NOMO-1 treated with DMSO at 0.1 percent for 48 hours (cell line): ENCODE data around the gene KRTAP12-3.
"Not testable (repeated sequence)": the region's sequence is repeated elsewhere in the genome, so short reads cannot be mapped to it uniquely, and the experiment has no call there.

ENCODE experiments used
- DNase-seq: peaks from one replicate; lab custom pipeline; 2025; ENCODE audit not compliant: unreplicated experiment; lab: John Stamatoyannopoulos, UW

The KRTAP12-3 gene, protein sequence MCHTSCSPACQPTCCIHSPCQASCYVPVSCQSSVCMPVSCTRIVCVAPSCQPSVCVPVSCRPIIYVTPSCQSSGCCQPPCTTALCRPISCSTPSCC

GRCh38 chr21:44657635-44658540 lies at the start of gene KRTAP12-3:
Gene KRTAP12-3, plus strand, starts transcription at chr21:44657932. Its CDS starts 48 bp downstream, at chr21:44657980.
- DNase-seq, result no peak

DNA sequence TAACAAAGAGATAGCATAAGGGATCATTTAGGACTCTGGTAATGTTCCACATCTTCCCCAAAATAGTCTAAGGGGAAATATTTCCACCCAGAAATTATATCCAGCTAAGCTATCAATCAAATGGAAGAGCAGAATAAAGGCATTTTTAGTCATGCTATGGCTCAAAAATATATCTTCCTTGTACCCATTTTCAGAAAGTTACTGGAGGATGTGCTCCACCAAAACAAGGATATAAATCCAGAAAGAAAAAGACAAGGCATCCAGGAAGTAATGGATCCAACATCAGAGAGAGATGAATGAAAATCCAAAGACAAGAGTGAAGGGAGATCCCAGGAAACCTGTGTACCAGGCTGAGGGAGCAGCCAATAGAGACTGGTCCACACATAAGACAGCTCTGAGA lies 48.5 kb upstream of the KRTAP12-3 start:
- DNase-seq, result no peak

DNA sequence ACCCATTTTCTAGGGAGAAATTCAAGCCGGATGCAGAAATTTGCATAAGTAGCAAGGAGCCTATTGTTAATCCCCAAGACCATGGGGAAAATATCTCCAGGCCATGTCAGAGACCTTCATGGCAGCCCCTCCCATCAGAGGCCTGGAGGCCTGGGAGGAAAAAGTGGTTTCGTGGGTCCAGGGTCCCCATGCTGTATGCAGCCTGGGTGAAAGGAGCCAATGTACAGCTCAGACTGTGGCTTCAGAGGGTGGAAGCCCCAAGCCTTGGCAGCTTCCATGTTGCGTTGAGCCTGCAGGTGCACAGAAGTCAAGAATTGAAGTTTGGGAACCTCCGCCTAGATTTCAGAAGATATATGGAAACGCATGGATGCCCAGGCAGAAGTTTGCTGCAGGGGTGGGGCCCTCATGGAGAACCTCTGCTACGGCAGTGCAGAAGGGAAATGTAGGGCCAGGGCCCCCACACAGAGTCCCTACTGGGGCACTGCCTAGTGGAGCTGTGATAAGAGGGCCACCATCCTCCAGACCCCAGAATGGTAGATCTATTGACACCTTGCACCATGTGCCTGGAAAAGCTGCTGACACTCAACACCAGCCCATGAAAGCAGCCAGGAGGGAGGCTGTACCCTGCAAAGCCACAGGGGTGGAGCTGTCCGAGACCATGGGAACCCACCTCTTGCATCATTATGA lies 47.4 kb upstream of the KRTAP12-3 start:
- not testable (repeated sequence) for DNase-seq

GRCh38 chr21:44611551-44611950 lies 46.2 kb upstream of the KRTAP12-3 start:
- no peak for DNase-seq

DNA sequence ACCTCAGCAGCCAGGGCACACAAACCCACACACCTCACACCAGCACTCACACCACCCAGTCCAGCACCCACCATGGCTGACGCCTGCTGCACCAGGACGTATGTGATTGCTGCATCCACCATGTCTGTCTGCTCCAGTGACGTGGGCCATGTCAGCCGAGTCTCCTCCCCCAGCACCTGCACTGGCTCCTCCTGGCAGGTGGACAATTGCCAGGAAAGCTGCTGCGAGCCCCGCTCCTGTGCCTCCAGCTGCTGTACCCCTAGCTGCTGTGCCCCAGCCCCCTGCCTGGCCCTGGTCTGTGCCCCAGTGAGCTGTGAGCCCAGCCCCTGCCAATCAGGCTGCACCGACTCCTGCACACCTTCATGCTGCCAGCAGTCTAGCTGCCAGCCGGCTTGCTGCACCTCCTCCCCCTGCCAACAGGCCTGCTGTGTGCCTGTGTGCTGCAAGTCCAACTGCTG lies 45.7 kb upstream of the KRTAP12-3 start, which contains the start of gene KRTAP10-8:
Gene KRTAP10-8 (plus strand): TSS at position 51 of the 458 bp plus-strand sequence. CDS start 22 bp downstream, at position 73.
- DNase-seq, result no peak

GRCh38 chr21:44612669-44613229 lies 45.0 kb upstream of the KRTAP12-3 start:
- DNase-seq, result no peak

DNA sequence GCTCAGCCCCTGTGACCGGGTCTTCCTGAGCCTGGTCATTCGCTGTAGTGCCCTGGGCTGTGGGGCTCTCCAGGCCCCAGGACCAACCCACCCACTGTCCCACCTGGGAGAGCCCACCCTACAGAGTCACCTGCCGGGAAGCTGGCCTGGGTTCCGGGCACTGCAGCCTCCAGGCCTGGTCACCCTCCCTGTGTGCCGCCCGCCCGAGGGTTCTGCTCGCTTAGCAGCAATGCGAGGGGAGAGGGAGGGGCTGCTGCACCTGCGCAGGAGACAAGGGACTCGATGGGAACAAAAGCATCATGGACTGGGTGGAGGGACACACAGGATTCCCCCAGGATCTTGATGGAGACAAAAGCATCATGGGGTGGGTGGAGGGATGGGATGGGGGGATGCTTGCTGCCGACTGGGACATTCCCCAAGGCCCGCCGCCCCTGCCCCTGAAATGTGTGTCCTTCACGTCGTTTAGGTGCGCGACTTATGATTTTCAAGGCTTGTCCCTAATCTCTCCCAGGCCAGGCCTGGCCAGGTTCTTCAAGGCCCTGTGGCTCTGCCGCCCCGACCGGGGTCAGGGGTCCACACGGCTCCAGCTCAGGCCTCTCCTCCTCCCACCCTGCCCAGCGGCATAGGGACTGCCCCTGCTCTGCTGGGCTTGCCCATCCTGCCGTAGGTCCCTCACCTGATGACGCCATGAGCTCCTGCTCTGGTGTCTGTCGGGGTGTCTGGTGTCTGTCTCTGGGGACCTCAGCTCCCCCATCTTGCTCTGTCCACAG lies 44.2 kb upstream of the KRTAP12-3 start:
- DNase-seq, result no peak

DNA sequence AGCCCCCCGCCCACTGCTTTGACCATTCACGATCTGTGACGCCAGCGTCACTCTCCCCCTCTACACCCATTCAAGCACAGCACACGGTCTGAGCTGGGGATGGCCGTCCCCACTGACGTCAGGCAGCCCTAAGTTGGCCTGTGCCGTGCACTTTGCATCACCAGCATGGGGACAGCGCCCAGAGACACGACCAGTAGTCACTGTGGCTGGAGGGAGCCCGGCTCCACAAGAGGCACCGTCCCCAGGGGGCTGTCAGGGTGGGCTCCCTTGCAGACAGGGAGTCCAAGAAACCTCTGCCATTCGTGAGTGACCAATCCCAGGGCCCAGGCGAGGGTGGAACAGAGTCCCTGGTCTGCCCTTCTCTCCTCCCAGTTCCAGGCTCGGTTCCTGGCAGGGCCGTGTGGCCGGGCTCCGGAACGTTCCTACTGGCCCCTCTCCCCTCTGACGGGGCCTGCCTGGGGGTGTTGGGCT lies 43.5 kb upstream of the KRTAP12-3 start:
- no peak for DNase-seq

GRCh38 chr21:44614961-44615391 lies 42.8 kb upstream of the KRTAP12-3 start:
- DNase-seq, result no peak

GRCh38 chr21:44615466-44615865 lies 42.3 kb upstream of the KRTAP12-3 start:
- DNase-seq, result no peak

DNA sequence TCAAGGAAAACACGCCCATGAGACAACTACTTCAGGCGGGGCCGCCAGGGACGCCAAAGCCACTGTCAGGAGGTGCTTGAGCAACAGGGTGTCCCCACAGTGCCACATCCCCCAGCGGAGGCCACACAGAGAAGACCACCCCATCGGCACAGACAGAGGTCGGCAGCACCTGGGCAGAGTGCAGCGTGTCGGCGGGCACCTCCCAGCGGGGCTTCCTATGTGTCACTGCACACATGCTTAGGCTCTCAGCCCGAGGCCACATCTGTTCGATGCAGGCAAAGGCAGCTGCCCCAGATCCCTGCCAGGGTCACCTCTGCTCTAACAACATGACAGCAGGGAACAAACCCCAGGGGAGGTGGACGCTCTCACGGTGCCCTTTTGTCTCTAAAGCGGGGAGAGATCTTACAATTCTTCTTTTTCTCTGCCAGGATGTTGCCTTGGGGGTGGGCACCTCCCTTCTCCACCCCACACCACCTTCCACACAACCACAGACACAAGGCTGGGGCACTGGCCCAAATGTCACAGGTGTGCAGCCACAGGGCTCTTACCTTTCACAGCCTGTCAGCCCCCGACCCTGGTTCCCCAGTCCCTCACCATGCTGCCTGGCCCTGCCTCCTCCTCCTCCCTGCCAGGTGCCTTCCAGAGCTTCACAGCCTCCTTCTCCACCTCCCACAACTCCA lies 41.7 kb upstream of the KRTAP12-3 start:
- no peak for DNase-seq

DNA sequence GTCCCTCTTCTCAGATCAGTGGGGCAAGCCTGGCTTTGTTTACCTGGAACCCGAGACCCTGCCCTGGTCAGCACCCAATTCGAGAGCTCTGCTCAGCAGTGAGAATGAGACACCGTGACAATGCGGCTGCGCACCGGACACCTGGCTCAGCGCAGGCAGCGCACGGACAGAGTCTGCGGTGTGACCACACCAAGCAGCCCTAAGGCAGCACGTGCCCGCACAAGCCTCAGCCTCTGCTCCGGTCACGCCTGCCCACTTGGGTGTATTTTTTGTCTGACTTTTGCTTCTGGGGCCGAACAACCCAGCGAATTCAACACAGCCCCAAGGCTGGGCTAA lies 41.2 kb upstream of the KRTAP12-3 start:
- DNase-seq, result no peak

GRCh38 chr21:44617071-44617501 lies 40.6 kb upstream of the KRTAP12-3 start:
- no peak for DNase-seq

DNA sequence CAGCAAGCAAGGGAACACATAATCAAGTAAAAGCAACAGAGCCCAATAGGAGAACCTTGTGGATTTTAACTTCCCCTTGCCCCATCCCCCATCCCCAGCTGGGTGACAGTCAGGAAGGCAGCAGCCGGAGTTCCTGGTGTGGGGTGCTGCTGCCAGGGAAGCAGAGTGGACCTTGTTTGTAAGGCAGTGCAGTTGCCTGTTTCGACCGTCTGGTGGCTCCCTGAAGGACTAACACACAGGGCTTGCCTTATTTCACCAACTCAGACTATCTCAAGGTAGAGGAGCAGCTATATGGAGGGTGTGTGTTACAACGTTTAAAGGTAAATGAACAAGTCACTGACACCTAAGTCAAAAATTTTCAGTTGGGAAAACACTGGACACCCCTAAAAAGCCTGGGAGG lies 39.2 kb upstream of the KRTAP12-3 start:
- no peak for DNase-seq

GRCh38 chr21:44618909-44619308 lies 38.8 kb upstream of the KRTAP12-3 start:
- DNase-seq, result no peak

GRCh38 chr21:44619886-44620285 lies 37.8 kb upstream of the KRTAP12-3 start:
- DNase-seq, result no peak

DNA sequence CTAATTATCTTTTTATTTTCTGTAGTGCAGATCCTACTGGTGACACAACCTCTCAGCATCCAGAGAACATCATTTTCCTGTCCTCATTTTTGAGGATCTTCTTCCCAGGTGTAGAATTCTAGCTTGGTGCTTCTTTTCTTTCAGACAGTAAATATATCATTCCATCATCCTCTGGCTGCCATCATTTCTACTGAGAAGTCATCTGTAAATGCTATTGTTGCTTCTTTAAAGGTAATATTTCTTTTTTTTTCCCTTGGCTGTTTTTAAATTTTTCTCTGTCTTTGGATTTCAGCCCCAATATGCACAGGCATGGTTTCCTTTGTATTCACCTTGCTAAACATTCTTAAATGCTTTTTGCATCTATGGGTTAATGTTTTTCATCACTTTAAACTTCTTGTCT lies 34.2 kb upstream of the KRTAP12-3 start:
- no peak for DNase-seq

DNA sequence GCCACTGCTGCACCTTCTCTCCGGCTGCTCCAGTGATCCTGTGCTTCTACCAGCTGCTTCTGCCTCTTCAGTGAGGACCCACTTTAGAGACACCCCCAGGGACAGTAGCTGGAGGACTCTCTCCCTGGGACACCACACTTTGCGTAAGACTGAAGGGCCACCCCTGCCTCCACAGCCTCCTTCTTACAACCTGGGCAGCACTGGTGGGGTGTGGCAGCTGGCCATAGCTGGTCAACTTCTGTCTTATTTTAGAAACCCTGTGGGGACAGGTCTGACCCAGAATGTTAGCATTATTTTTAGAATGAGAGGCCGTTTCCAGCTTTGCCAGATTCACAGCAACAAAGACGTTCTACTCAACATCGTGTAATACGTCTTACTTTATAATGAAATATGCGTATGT lies 32.0 kb upstream of the KRTAP12-3 start:
- no peak for DNase-seq

GRCh38 chr21:44626262-44626661 lies 31.5 kb upstream of the KRTAP12-3 start:
- DNase-seq, result no peak

DNA sequence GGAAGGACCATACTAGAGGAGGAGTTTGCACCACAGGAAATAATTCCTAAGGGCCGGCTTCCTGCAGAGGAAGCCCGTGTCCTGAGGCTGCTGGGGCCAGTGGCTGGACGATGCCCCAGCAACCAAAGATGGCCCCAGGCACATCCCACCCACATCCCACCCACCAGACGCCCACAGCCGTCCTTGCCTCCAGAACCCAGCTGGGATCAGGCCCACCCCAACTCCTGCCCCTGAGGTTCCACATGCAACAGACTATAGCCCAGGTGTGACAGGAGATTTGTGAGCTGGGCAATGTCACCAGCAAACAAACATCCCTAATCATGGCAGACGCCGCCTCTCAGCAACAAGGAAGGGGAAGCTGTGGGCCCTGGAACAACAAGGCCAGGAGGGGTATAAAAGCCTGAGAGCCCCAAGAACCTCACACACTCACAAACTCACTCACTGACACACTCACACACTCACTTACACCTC lies 31.0 kb upstream of the KRTAP12-3 start, which contains the start of gene KRTAP10-9:
Gene KRTAP10-9 (plus strand): TSS at position 421 of the 471 bp plus-strand sequence. CDS start 79 bp downstream, outside the sequence.
- DNase-seq, result no peak
